GM12892 (cell line): ENCODE measurements around the gene PRKCSH. TPM values are rescaled to one million over a fixed set of nuclear protein-coding genes. Genes with fewer than 3 reads are reported as not detected.

Experiments
- DNase-seq: peaks from one replicate; pipeline ENCODE4 v3.0.0; 2011; ENCODE audit not compliant: insufficient read length
- FAIRE-seq: peaks from 2 replicates; lab custom pipeline; 2011; peaks lifted over from hg19 to GRCh38; lab: Jason Lieb, UNC
- POLR2A ChIP-seq: IDR thresholded peaks from 2 replicates; pipeline ENCODE4 v1.6.1; 2011; ENCODE audit warnings: low read depth, low read length, control low read depth
- POLR2AphosphoS5 ChIP-seq: IDR thresholded peaks from 2 replicates; pipeline ENCODE4 v1.6.1; 2011; ENCODE audit warnings: low read depth, low read length, control low read depth
- TAF1 ChIP-seq: IDR thresholded peaks from 2 replicates; pipeline ENCODE4 v1.6.1; 2011; ENCODE audit warnings: low read depth, mild to moderate bottlenecking, control low read depth, low read length, borderline replicate concordance
- polyA plus RNA-seq: library from polyadenylated mRNA; unstranded; fragments of >200 nt; gene quantifications from one replicate; pipeline ENCODE4 v1.2.1, GENCODE V29; 2012; ENCODE audit warnings: missing spikeins, inconsistent platforms; ENCODE audit not compliant: missing spikeins

PRKCSH gene
- 113 TPM for polyA plus RNA-seq

- DNase-seq, result peak; percentile 96
- FAIRE-seq, result peak; percentile 99
- peak; percentile 84 for TF ChIP-seq POLR2AphosphoS5
- TF ChIP-seq TAF1, result peak; percentile 42; the same call in 1 of the 2 replicates
- TF ChIP-seq POLR2A, result peak; percentile 81
Observed at GRCh38 chr19:11435057-11435832, at the start of gene PRKCSH, which contains the start of gene ODAD3. TSS of gene PRKCSH (plus strand) at chr19:11435635. CDS start at chr19:11436118, 483 bp downstream. TSS of gene ODAD3 (minus strand) at chr19:11435121. CDS start at chr19:11435016, 105 bp downstream.

DNA sequence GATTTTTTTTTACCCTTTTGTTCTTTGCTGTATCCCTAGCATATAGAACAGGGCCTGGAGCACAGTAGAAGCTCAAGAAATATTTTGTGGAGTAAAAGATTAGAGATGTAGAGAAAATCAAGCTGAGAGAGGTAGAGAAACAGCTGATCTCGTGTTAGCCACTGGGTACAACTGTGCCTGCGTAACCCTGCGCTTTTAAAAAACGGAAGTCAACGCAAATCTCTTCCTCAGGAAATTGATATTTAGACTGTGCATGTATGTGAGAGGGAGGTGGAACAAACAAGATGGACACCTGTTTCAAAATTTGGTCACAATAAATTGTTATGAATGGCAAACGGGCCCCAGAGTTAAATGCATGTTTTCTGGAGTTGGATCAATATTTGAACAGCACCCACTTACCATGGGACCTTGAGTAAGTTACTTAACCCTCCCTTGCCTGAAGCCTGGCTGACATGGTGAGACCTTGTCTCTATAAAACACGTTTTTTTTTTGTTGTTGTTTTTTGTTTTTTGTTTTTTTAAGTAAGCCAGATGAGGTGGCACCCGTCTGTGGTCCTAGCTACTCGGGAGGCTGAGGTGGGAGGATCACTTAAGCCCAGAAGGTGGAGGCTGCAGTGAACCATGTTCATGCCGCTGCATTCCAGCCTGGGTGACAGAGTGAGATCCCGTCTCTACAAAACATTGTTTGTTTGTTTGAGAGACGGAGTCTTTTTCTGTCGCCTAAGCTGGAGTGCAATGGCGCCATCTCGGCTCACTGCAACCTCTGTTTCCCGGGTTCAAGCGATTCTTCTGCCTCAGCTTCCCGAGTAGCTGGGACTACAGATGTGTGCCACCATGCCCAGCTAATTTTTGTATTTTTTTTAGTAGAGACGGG is 48.0 kb upstream of the PRKCSH start:
- no peak for TF ChIP-seq TAF1
- TF ChIP-seq POLR2A, result no peak
- TF ChIP-seq POLR2AphosphoS5, result no peak
- no peak for FAIRE-seq

DNA sequence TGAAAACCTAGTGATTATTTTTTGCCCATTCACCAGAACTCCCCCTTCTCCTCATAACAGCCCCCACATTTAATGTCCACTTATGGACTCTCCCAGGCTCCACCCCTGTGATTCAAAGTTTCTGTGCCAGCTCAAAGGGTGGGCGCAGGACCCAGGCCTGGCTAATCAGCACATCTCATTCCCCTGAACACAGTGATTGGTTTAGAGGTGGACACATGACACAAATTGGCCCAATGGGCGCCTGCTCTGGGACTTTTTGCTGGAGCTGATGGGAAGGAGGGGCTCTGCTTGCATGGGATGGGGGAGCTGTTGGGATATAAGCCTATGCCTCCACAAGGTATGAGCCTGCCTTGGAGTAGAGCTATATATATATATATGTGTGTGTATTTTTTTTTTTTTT is 45.1 kb upstream of the PRKCSH start:
- no peak for TF ChIP-seq POLR2AphosphoS5
- no peak for TF ChIP-seq TAF1
- no peak for TF ChIP-seq POLR2A
- no peak for FAIRE-seq
- DNase-seq, result no peak

More for the DNA sequence above, 48.0 kb upstream of the PRKCSH start:
- DNase-seq, result no peak

GRCh38 chr19:11390933-11391680 is 44.3 kb upstream of the PRKCSH start:
- TF ChIP-seq POLR2AphosphoS5, result no peak
- TF ChIP-seq POLR2A, result no peak
- no peak for TF ChIP-seq TAF1
- FAIRE-seq (no peak), DNase-seq (no peak)

- no peak for DNase-seq
- FAIRE-seq, result no peak
- TF ChIP-seq TAF1 (no peak), POLR2AphosphoS5 (no peak), POLR2A (no peak)
Observed at GRCh38 chr19:11397089-11397610, 38.3 kb upstream of the PRKCSH start.

GRCh38 chr19:11399667-11400066 is 35.8 kb upstream of the PRKCSH start:
- TF ChIP-seq POLR2A, result no peak
- no peak for TF ChIP-seq POLR2AphosphoS5
- no peak for TF ChIP-seq TAF1
- FAIRE-seq (no peak), DNase-seq (no peak)

DNA sequence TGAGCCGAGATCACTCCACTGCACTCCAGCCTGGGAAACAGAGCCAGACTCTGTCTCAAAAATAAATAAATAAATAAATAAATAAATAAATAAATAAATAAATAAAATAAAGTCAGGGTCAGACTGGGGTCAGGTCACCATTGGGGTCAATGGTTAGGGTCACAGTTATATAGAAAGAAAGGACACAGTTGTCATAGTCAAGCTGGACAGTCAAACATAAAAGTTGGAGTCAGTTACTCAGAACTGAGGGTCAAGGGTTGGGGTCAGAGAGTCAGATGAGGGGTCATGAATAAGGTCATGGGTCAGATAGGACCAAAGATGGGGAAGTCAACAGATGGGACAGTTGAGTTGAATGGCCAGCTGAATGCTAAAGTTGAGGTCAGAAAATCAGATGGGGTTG is 34.6 kb upstream of the PRKCSH start:
- FAIRE-seq, result no peak
- DNase-seq, result no peak
- no peak for TF ChIP-seq POLR2A
- TF ChIP-seq POLR2AphosphoS5, result no peak
- no peak for TF ChIP-seq TAF1

GRCh38 chr19:11401808-11402543 is 33.5 kb upstream of the PRKCSH start:
- no peak for TF ChIP-seq POLR2A
- no peak for TF ChIP-seq TAF1
- TF ChIP-seq POLR2AphosphoS5, result no peak
- no peak for FAIRE-seq
- DNase-seq, result no peak

GRCh38 chr19:11404588-11405222 is 30.7 kb upstream of the PRKCSH start:
- DNase-seq, result no peak
- FAIRE-seq, result no peak
- no peak for TF ChIP-seq POLR2AphosphoS5
- no peak for TF ChIP-seq POLR2A
- no peak for TF ChIP-seq TAF1
